Adrenal gland (tissue), 12 donors: ENCODE data around the gene PRPF40A. TPM values are rescaled to one million over a fixed set of nuclear protein-coding genes. Genes with fewer than 3 reads are reported as not detected.

Experiments used
- DNase-seq, 7 donors: peaks; one replicate each; pipeline ENCODE4 v3.0.0-alpha.2; 2019 to 2020
- H3K27ac ChIP-seq, 5 donors: fragments of 200-600 bp; sonication (generic) in 4 of 5; 1 replicate in 3 of 5; 2 replicates in 2 of 5; pipeline versions ENCODE4 v1.5.1 to v1.8.0; 2016 to 2020; ENCODE audit warnings: mild to moderate bottlenecking in 1 of 5
- H3K27me3 ChIP-seq: fragments of 200-600 bp; 2 replicates; pipeline ENCODE4 v1.8.0; 2021
- H3K36me3 ChIP-seq, 2 donors: fragments of 200-600 bp; replicated peaks in 1 of 2; 1 replicate in 1 of 2; 2 replicates in 1 of 2; pipeline versions ENCODE4 v1.5.1 to v1.8.0; 2018 to 2022
- H3K4me1 ChIP-seq, 2 donors: fragments of 200-600 bp; replicated peaks in 1 of 2; 1 replicate in 1 of 2; 2 replicates in 1 of 2; pipeline versions ENCODE4 v1.5.1 to v1.8.0; 2018 to 2021
- H3K4me3 ChIP-seq, 4 donors: fragments of 200-600 bp; sonication (generic) in 3 of 4; one replicate each; pipeline ENCODE4 v1.5.1; 2016 to 2018
- H3K9me3 ChIP-seq, 3 donors: fragments of 200-600 bp; sonication (generic) in 1 of 3; replicated peaks in 1 of 3; 1 replicate in 2 of 3; 2 replicates in 1 of 3; pipeline versions ENCODE4 v1.5.1 to v1.8.0; 2016 to 2021
- POLR2A ChIP-seq, 2 donors: fragments of 450-650 bp; IDR thresholded peaks; one replicate each; pipeline ENCODE4 v1.6.1; 2017; ENCODE audit warnings: antibody characterized with exemption in 2 of 2, mild to moderate bottlenecking in 2 of 2, moderate library complexity in 1 of 2
- WGBS, 4 donors: extraction: QIAGEN DNeasy Blood & Tissue Kit in 2 of 4; methylation state at CpG; one replicate each; pipeline versions ENCODE4 v1.1.5 to v1.1.7; 2013 to 2017; 5-methylcytosine and 5-hydroxymethylcytosine counted together
- intact Hi-C, 2 donors: fragments of 100-400 bp; cut with DNase I; formaldehyde crosslinking; loops; one replicate each; pipeline versions ENCODE4 v1.14.1 to v1.15.0; 2022 to 2023
- polyA plus RNA-seq, 3 donors: library from polyadenylated mRNA; stranded (reverse); fragments of 200-250 nt in 2 of 3; fragments of 350-450 nt in 1 of 3; fragmentation: Illumina TruSeq in 1 of 3; extraction: RNeasy Lipid Tissue Mini Kit (QIAGEN cat#74804) in 1 of 3; gene quantifications; one replicate each; pipeline ENCODE4 v1.2.3, GENCODE V29; 2013 to 2014
- total RNA-seq, 9 donors: library from RNA; depleted of rRNA in 4 of 9; stranded (reverse); fragments of >200 nt in 4 of 9; fragments of 120-200 nt in 1 of 9; fragmentation: NEBNext Ultra II Directional in 1 of 9; extraction: Animal tissue kit (Norgen Biotek cat#: 25700) in 1 of 9; gene quantifications; one replicate each; pipeline versions ENCODE4 v1.1.0 to v1.2.4, GENCODE V29; 2013 to 2023
- TF ChIP-seq, protein P1 (sequence below), 6 experiments: fragments of 450-650 bp in 4 of 6; fragments of 200-600 bp in 2 of 6; sonication (generic) in 1 of 6; IDR thresholded peaks; 1 replicate in 5 of 6; 2 replicates in 1 of 6; pipeline versions ENCODE4 v1.5.1 to v1.8.0; 2016 to 2021; ENCODE audit warnings: antibody characterized with exemption in 6 of 6, mild to moderate bottlenecking in 2 of 6, moderate library complexity in 1 of 6
- donor health status: healthy with polysubstance abuse.
- donor health status: Bipolar disorder and iron deficiency.
- donor health status: DM: yes; HTN: yes; CAD: no.
- donor health status: DM: no; HTN: no; CAD: no.
- donor health status: DM: no; HTN: no; CAD: no.
- donor health status: DM: yes; HTN: yes; CAD: no.

The PRPF40A gene
- total and polyA plus RNA-seq, 12 donors = 15.6 to 133 (median 68.9) TPM

GRCh38 chr2:152693033-152693432 is 24.2 kb downstream of the PRPF40A start:
- 92 to 95% (median 93%) methylated on average over 4 of the region's 4 CpGs for WGBS, 4 donors
- intact Hi-C loops = no loop called here
- DNase-seq = no peak
- H3K36me3 ChIP-seq = peaks cover 0 to 11% of the 10 kb centered on the region in 2 donors
- H3K27me3 ChIP-seq = no peaks in the 10 kb centered on the region
- H3K4me3 ChIP-seq = no peak overlapping the region
- H3K9me3 ChIP-seq = peaks cover 0 to 3% (median 0%) of the 10 kb centered on the region in 3 donors
- TF ChIP-seq POLR2A (IDR thresholded peaks at IDR 0.05) = no peak
- TF ChIP-seq, protein P1, sequence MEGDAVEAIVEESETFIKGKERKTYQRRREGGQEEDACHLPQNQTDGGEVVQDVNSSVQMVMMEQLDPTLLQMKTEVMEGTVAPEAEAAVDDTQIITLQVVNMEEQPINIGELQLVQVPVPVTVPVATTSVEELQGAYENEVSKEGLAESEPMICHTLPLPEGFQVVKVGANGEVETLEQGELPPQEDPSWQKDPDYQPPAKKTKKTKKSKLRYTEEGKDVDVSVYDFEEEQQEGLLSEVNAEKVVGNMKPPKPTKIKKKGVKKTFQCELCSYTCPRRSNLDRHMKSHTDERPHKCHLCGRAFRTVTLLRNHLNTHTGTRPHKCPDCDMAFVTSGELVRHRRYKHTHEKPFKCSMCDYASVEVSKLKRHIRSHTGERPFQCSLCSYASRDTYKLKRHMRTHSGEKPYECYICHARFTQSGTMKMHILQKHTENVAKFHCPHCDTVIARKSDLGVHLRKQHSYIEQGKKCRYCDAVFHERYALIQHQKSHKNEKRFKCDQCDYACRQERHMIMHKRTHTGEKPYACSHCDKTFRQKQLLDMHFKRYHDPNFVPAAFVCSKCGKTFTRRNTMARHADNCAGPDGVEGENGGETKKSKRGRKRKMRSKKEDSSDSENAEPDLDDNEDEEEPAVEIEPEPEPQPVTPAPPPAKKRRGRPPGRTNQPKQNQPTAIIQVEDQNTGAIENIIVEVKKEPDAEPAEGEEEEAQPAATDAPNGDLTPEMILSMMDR (IDR thresholded peaks at IDR 0.05) = no peak
- peaks cover 0 to 23% of the 10 kb centered on the region in 2 donors for H3K4me1 ChIP-seq
- no peak overlapping the region for H3K27ac ChIP-seq

GRCh38 chr2:152686321-152686720 is 30.9 kb downstream of the PRPF40A start:
- Histone ChIP-seq H3K4me3 (no peak overlapping the region), H3K9me3 (no peaks in the 10 kb centered on the region), H3K36me3 (peaks cover 0 to 3% of the 10 kb centered on the region in 2 donors), H3K27me3 (no peaks in the 10 kb centered on the region), H3K4me1 (peaks cover 4 to 15% of the 10 kb centered on the region in 2 donors), H3K27ac (no peak overlapping the region)
- no peak for DNase-seq
- intact Hi-C loops = no loop called here
- TF ChIP-seq, protein P1 (IDR thresholded peaks at IDR 0.05) = no peak
- TF ChIP-seq POLR2A (IDR thresholded peaks at IDR 0.05) = no peak

- Histone ChIP-seq H3K4me3 (no peak overlapping the region), H3K4me1 (peaks cover 4 to 15% of the 10 kb centered on the region in 2 donors), H3K36me3 (peaks cover 0 to 25% of the 10 kb centered on the region in 2 donors), H3K9me3 (no peaks in the 10 kb centered on the region), H3K27ac (no peak overlapping the region), H3K27me3 (no peaks in the 10 kb centered on the region)
- intact Hi-C loops = no loop called here
- DNase-seq = no peak
- TF ChIP-seq POLR2A (IDR thresholded peaks at IDR 0.05) = no peak
- TF ChIP-seq, protein P1 (IDR thresholded peaks at IDR 0.05) = no peak
These were observed 33.9 kb downstream of the PRPF40A start for GRCh38 chr2:152683400-152683799.

DNA sequence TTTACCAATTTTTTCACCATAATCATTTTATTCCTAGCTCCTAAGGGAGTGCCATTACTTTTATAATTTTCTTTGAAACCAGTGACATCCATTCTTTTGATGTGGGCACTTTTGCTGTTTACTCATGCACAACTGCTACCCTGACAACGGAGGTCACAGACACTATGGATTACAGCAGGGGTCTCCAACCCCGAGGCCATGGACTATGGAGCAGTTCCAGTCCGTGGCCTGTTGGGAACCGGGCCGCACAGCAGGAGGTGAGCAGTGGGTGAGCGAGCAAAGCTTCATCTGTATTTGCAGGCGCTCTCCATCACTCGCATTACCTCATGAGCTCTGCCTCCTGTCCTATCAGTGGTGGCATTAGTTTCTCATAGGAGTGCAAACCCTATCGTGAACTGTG is 34.6 kb downstream of the PRPF40A start:
- no peak for TF ChIP-seq POLR2A (IDR thresholded peaks at IDR 0.05)
- TF ChIP-seq, protein P1 (IDR thresholded peaks at IDR 0.05) = no peak
- Histone ChIP-seq H3K27ac (no peak overlapping the region), H3K36me3 (peaks cover 0 to 26% of the 10 kb centered on the region in 2 donors), H3K9me3 (no peaks in the 10 kb centered on the region), H3K4me1 (peaks cover 4 to 15% of the 10 kb centered on the region in 2 donors), H3K27me3 (no peaks in the 10 kb centered on the region), H3K4me3 (no peak overlapping the region)
- intact Hi-C loops = no loop called here
- no peak for DNase-seq
- 84 to 87% (median 86%) methylated on average over 7 to 9 of the region's 9 CpGs for WGBS, 4 donors
